ENCODE measurements around the gene CYB561D1.

- TF ChIP-seq PKNOX1 (IDR thresholded peaks at IDR 0.05) (no peak), FOXA1 (IDR thresholded peaks at IDR 0.05) (no peak), LEF1 (IDR thresholded peaks at IDR 0.05; ENCODE audit: borderline replicate concordance) (no peak), BHLHE40 (IDR thresholded peaks at IDR 0.05; ENCODE audit: borderline replicate concordance) (no peak)
These were observed 9.3 kb upstream of the CYB561D1 start for GRCh38 chr1:109484519-109484975.
